H9 (cell line): ENCODE data around the gene CD19. TPM values are rescaled to one million over a fixed set of nuclear protein-coding genes. Genes with fewer than 3 reads are reported as not detected.

ENCODE experiments used
- DNase-seq: peaks from one replicate; pipeline ENCODE4 v3.0.0-alpha.2; 2017
- H2AFZ ChIP-seq: one replicate; pipeline ENCODE4 v1.6.1; 2013; ENCODE audit warnings: mild to moderate bottlenecking, low read length, control low read depth, moderate library complexity
- H2AK5ac ChIP-seq: 2 replicates; pipeline ENCODE4 v1.6.1; 2013; ENCODE audit warnings: low read length, control low read depth, mixed read lengths; ENCODE audit not compliant: insufficient read length
- H2BK120ac ChIP-seq: one replicate; pipeline ENCODE4 v1.6.1; 2013; ENCODE audit warnings: low read depth, mild to moderate bottlenecking, low read length, control low read depth, inconsistent platforms; ENCODE audit not compliant: poor library complexity, severe bottlenecking
- H2BK12ac ChIP-seq: 2 replicates; pipeline ENCODE4 v1.6.1; 2013; ENCODE audit warnings: low read length, control low read depth, mixed read lengths, low read depth; ENCODE audit not compliant: insufficient read length
- H2BK15ac ChIP-seq: 2 replicates; pipeline ENCODE4 v1.6.1; 2013; ENCODE audit warnings: low read depth, low read length, control low read depth
- H2BK20ac ChIP-seq: one replicate; pipeline ENCODE4 v1.6.1; 2013; ENCODE audit warnings: low read depth, mild to moderate bottlenecking, low read length, control low read depth, inconsistent platforms; ENCODE audit not compliant: poor library complexity, severe bottlenecking
- H2BK5ac ChIP-seq: 2 replicates; pipeline ENCODE4 v1.6.1; 2013; ENCODE audit warnings: low read length, control low read depth, mixed read lengths; ENCODE audit not compliant: insufficient read length
- H3K14ac ChIP-seq: 2 replicates; pipeline ENCODE4 v1.6.1; 2013; ENCODE audit warnings: low read length, control low read depth; ENCODE audit not compliant: insufficient read depth
- H3K18ac ChIP-seq: 2 replicates; pipeline ENCODE4 v1.6.1; 2013; ENCODE audit warnings: low read depth, mild to moderate bottlenecking, mixed read lengths, low read length, control low read depth; ENCODE audit not compliant: insufficient read length
- H3K23ac ChIP-seq: 2 replicates; pipeline ENCODE4 v1.6.1; 2013; ENCODE audit warnings: low read length, control low read depth, mixed read lengths, low read depth; ENCODE audit not compliant: insufficient read length
- H3K23me2 ChIP-seq: 2 replicates; pipeline ENCODE4 v1.6.1; 2013; ENCODE audit warnings: low read depth, mild to moderate bottlenecking, mixed read lengths, low read length, control low read depth; ENCODE audit not compliant: insufficient read length, poor library complexity, severe bottlenecking
- H3K27ac ChIP-seq: 2 replicates; pipeline ENCODE4 v1.5.1; 2013; ENCODE audit warnings: low read length, control low read depth, mixed read lengths, low read depth; ENCODE audit not compliant: insufficient read length
- H3K27me3 ChIP-seq: 2 replicates; pipeline ENCODE4 v1.6.1; 2013; ENCODE audit warnings: low read length, control low read depth, inconsistent platforms; ENCODE audit not compliant: insufficient read depth
- H3K4ac ChIP-seq: 2 replicates; pipeline ENCODE4 v1.6.1; 2013; ENCODE audit warnings: low read depth, mild to moderate bottlenecking, control low read depth, inconsistent platforms, low read length, moderate library complexity
- H3K4me1 ChIP-seq: 2 replicates; pipeline ENCODE4 v1.6.1; 2013; ENCODE audit warnings: low read length, control low read depth, inconsistent platforms; ENCODE audit not compliant: insufficient read depth
- H3K4me2 ChIP-seq: 2 replicates; pipeline ENCODE4 v1.6.1; 2013; ENCODE audit warnings: low read length, control low read depth, mixed read lengths; ENCODE audit not compliant: insufficient read length, insufficient read depth
- H3K56ac ChIP-seq: 2 replicates; pipeline ENCODE4 v1.6.1; 2013; ENCODE audit warnings: low read depth, mild to moderate bottlenecking, mixed read lengths, low read length, control low read depth; ENCODE audit not compliant: insufficient read length
- H3K79me1 ChIP-seq: 2 replicates; pipeline ENCODE4 v1.6.1; 2013; ENCODE audit warnings: low read depth, mild to moderate bottlenecking, moderate library complexity, low read length, control low read depth, inconsistent platforms; ENCODE audit not compliant: insufficient read depth, poor library complexity, severe bottlenecking
- H3K79me2 ChIP-seq: 2 replicates; pipeline ENCODE4 v1.6.1; 2013; ENCODE audit warnings: low read length, control low read depth, inconsistent platforms; ENCODE audit not compliant: insufficient read depth
- H3K9ac ChIP-seq: 2 replicates; pipeline ENCODE4 v1.6.1; 2013; ENCODE audit warnings: low read length, control low read depth, mixed read lengths; ENCODE audit not compliant: insufficient read length; ENCODE audit errors: extremely low read depth
- H3K9me3 ChIP-seq: one replicate; pipeline ENCODE4 v1.6.1; 2013; ENCODE audit warnings: low read depth, low read length, inconsistent platforms; ENCODE audit not compliant: control insufficient read depth
- H3T11ph ChIP-seq: one replicate; pipeline ENCODE4 v1.6.1; 2013; ENCODE audit warnings: mild to moderate bottlenecking, low read length, control low read depth, inconsistent platforms
- H4K20me1 ChIP-seq: one replicate; pipeline ENCODE4 v1.6.1; 2013; ENCODE audit not compliant: control insufficient read depth, insufficient read length, insufficient read depth
- H4K5ac ChIP-seq: 2 replicates; pipeline ENCODE4 v1.6.1; 2013; ENCODE audit warnings: low read depth, mild to moderate bottlenecking, mixed read lengths, low read length, control low read depth; ENCODE audit not compliant: insufficient read length
- H4K8ac ChIP-seq: replicated peaks from 2 replicates; pipeline ENCODE4 v1.6.1; 2013; ENCODE audit warnings: low read length, control low read depth, mixed read lengths, low read depth; ENCODE audit not compliant: insufficient read length
- H4K91ac ChIP-seq: 2 replicates; pipeline ENCODE4 v1.6.1; 2013; ENCODE audit warnings: low read depth, mild to moderate bottlenecking, moderate library complexity, mixed read lengths, low read length, control low read depth; ENCODE audit not compliant: insufficient read length
- H3K27ac Mint-ChIP-seq, 3 experiments: 2 replicates in 2 of 3; 3 replicates in 1 of 3; pipeline ENCODE4 v1.8.0; 2020 to 2021; ENCODE audit warnings: mixed read lengths in 3 of 3, mild to moderate bottlenecking in 1 of 3, moderate library complexity in 1 of 3
- H3K27me3 Mint-ChIP-seq: 2 replicates; pipeline ENCODE4 v1.8.0; 2021; ENCODE audit warnings: low read depth, mild to moderate bottlenecking, moderate library complexity, mixed read lengths
- H3K36me3 Mint-ChIP-seq, 3 experiments: 2 replicates in 2 of 3; 3 replicates in 1 of 3; pipeline ENCODE4 v1.8.0; 2020 to 2021; ENCODE audit warnings: low read depth in 3 of 3, mixed read lengths in 3 of 3; ENCODE audit not compliant: insufficient read depth in 1 of 3
- H3K4me1 Mint-ChIP-seq, 2 experiments: 2 replicates each; pipeline ENCODE4 v1.8.0; 2020; ENCODE audit warnings: mixed read lengths in 2 of 2
- H3K4me3 Mint-ChIP-seq, 2 experiments: 2 replicates in 1 of 2; 3 replicates in 1 of 2; pipeline ENCODE4 v1.8.0; 2020 to 2021; ENCODE audit warnings: mild to moderate bottlenecking in 2 of 2, mixed read lengths in 2 of 2, moderate library complexity in 1 of 2
- H3K9me3 Mint-ChIP-seq, 2 experiments: 2 replicates in 1 of 2; 3 replicates in 1 of 2; pipeline ENCODE4 v1.8.0; 2020; ENCODE audit warnings: mild to moderate bottlenecking in 2 of 2, mixed read lengths in 2 of 2, moderate library complexity in 1 of 2
- WGBS: extraction: QIAGEN DNeasy Blood & Tissue Kit; methylation state at CpG from one replicate; pipeline ENCODE4 v1.1.7; 2013; ENCODE audit warnings: missing lambda C conversion rate, low lambda C conversion rate, mixed read lengths; ENCODE audit not compliant: insufficient read length; ENCODE audit errors: extremely low coverage; 5-methylcytosine and 5-hydroxymethylcytosine counted together
- total RNA-seq: library from RNA; stranded (reverse); gene quantifications from 2 replicates; pipeline ENCODE4 v1.2.1, GENCODE V29; 2021
- TF ChIP-seq, protein P1 (sequence below): fragments of 200-600 bp; sonication (generic); conservative IDR thresholded peaks from 3 replicates; pipeline ENCODE4 v1.8.0; 2021; ENCODE audit warnings: antibody characterized with exemption, mild to moderate bottlenecking

CD19 gene
- total RNA-seq, 1 experiment from 2014 or later = 0.50 TPM

DNA sequence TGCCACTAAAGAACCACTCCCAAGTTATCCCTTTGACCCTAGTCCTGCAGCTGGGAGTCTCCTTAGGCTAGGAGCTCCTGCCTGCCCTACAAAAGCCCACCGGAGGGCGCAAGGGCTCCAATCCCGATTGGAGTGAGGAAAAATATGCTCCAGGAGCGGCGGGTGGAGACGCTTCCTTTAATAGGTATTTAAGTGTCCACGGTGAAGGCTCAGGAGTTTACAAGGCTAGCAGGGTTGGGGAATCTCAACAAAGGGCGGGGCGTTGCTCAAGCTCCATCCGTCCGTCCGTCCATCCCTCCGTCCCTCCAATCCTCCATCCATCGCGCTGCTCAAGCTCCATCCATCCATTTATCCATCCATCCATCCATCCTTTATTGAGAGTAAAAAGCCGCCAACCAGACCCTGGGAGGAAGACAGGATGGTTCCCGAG, 42.3 kb downstream of the CD19 start:
- Histone ChIP-seq H3K27me3 (no peaks in the 10 kb centered on the region), H2BK15ac (no peak overlapping the region), H3K4ac (no peak overlapping the region), H3K9ac (peak overlapping the region; percentile 71), H2BK120ac (no peak overlapping the region), H4K20me1 (no peaks in the 10 kb centered on the region), H4K8ac (no peak overlapping the region), H2AK5ac (no peak overlapping the region), H2AFZ (no peak overlapping the region), H3K79me2 (no peaks in the 10 kb centered on the region), H3K27ac (peak overlapping the region; percentile 31), H2BK12ac (no peak overlapping the region), H4K91ac (no peak overlapping the region), H3K56ac (no peak overlapping the region), H2BK20ac (no peak overlapping the region), H2BK5ac (no peak overlapping the region), H3K9me3 (no peaks in the 10 kb centered on the region), H4K5ac (no peak overlapping the region), H3K4me1 (no peaks in the 10 kb centered on the region), H3K79me1 (no peaks in the 10 kb centered on the region), H3K23me2 (peaks cover 5% of the 10 kb centered on the region), H3K18ac (peak overlapping the region; percentile 66), H3K4me2 (peak overlapping the region; percentile 92), H3T11ph (no peak overlapping the region), H3K14ac (peak overlapping the region; percentile 82; the same call in 1 of the 2 replicates), H3K23ac (no peak overlapping the region)
- Mint-ChIP-seq H3K4me3 (peak overlapping the region; percentile 89 to 94), H3K36me3 (peaks cover 3 to 7% (median 6%) of the 10 kb centered on the region in 3 experiments; a peak in 6 of 7 replicates), H3K4me1 (peaks cover 6 to 9% of the 10 kb centered on the region in 2 experiments), H3K27ac (peak overlapping the region; percentile 96 to 99 (median 99)), H3K27me3 (no peaks in the 10 kb centered on the region; the same call in 1 of the 2 replicates), H3K9me3 (no peaks in the 10 kb centered on the region)
- no CpG with 5 or more reads among the region's 17 CpGs for WGBS
- TF ChIP-seq, protein P1, sequence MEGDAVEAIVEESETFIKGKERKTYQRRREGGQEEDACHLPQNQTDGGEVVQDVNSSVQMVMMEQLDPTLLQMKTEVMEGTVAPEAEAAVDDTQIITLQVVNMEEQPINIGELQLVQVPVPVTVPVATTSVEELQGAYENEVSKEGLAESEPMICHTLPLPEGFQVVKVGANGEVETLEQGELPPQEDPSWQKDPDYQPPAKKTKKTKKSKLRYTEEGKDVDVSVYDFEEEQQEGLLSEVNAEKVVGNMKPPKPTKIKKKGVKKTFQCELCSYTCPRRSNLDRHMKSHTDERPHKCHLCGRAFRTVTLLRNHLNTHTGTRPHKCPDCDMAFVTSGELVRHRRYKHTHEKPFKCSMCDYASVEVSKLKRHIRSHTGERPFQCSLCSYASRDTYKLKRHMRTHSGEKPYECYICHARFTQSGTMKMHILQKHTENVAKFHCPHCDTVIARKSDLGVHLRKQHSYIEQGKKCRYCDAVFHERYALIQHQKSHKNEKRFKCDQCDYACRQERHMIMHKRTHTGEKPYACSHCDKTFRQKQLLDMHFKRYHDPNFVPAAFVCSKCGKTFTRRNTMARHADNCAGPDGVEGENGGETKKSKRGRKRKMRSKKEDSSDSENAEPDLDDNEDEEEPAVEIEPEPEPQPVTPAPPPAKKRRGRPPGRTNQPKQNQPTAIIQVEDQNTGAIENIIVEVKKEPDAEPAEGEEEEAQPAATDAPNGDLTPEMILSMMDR = peak; percentile 75
- peak; percentile 70 for DNase-seq
